Measurements from ENCODE around the gene ERF. TPM values are rescaled to one million over a fixed set of nuclear protein-coding genes. Genes with fewer than 3 reads are reported as not detected.

ERF gene
- total and polyA plus RNA-seq, 4 donors = 24.2 to 53.6 (median 43.0) TPM

GRCh38 chr19:42246922-42247639 lies 7.8 kb downstream of the ERF start:
- H3K9ac ChIP-seq (ENCODE audit: insufficient read depth in 1 of 2, low read length in 2 of 2) = no peak overlapping the region

GRCh38 chr19:42246143-42246921 lies 8.6 kb downstream of the ERF start:
- H3K27me3 ChIP-seq (ENCODE audit: control insufficient read depth in 3 of 3, insufficient read depth in 3 of 3, low read length in 2 of 3) = no peaks in the 10 kb centered on the region
- 29 to 37% methylated on average over 10 of the region's 10 CpGs for WGBS, 2 donors
- H3K36me3 ChIP-seq (ENCODE audit: control insufficient read depth in 4 of 4, insufficient read depth in 4 of 4, low read length in 4 of 4) = peaks cover 7 to 19% (median 16%) of the 10 kb centered on the region in 4 donors
- TF ChIP-seq, protein P1, sequence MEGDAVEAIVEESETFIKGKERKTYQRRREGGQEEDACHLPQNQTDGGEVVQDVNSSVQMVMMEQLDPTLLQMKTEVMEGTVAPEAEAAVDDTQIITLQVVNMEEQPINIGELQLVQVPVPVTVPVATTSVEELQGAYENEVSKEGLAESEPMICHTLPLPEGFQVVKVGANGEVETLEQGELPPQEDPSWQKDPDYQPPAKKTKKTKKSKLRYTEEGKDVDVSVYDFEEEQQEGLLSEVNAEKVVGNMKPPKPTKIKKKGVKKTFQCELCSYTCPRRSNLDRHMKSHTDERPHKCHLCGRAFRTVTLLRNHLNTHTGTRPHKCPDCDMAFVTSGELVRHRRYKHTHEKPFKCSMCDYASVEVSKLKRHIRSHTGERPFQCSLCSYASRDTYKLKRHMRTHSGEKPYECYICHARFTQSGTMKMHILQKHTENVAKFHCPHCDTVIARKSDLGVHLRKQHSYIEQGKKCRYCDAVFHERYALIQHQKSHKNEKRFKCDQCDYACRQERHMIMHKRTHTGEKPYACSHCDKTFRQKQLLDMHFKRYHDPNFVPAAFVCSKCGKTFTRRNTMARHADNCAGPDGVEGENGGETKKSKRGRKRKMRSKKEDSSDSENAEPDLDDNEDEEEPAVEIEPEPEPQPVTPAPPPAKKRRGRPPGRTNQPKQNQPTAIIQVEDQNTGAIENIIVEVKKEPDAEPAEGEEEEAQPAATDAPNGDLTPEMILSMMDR (IDR thresholded peaks at IDR 0.05; ENCODE audit: control extremely low read depth, extremely low read depth) = peak; percentile 29
- peak; percentile 62 to 68 (median 67) for DNase-seq
- no peak for ATAC-seq (ENCODE audit: insufficient read depth, low FRiP score)
- no peak overlapping the region for H3K4me3 ChIP-seq
- no peaks in the 10 kb centered on the region for H3K9me3 ChIP-seq (ENCODE audit: control insufficient read depth in 4 of 4, insufficient read depth in 3 of 4, low read length in 3 of 4)
- peaks cover 4 to 40% (median 16%) of the 10 kb centered on the region in 5 donors for H3K4me1 ChIP-seq (ENCODE audit: control insufficient read depth in 5 of 5, insufficient read depth in 5 of 5, low read length in 5 of 5)
- peak overlapping the region in 1 of 2 donors; percentile 9 for H3K9ac ChIP-seq (ENCODE audit: insufficient read depth in 1 of 2, low read length in 2 of 2)
- peak overlapping the region; percentile 4 to 32 for H3K27ac ChIP-seq (ENCODE audit: low read depth in 1 of 2, low read length in 1 of 2)

More at GRCh38 chr19:42246922-42247639, 7.8 kb downstream of the ERF start:
- Histone ChIP-seq H3K36me3 (ENCODE audit: control insufficient read depth in 4 of 4, insufficient read depth in 4 of 4, low read length in 4 of 4) (peaks cover 7 to 19% (median 16%) of the 10 kb centered on the region in 4 donors), H3K4me3 (no peak overlapping the region), H3K4me1 (ENCODE audit: control insufficient read depth in 5 of 5, insufficient read depth in 5 of 5, low read length in 5 of 5) (peaks cover 11 to 43% (median 21%) of the 10 kb centered on the region in 5 donors), H3K9me3 (ENCODE audit: control insufficient read depth in 4 of 4, insufficient read depth in 3 of 4, low read length in 3 of 4) (no peaks in the 10 kb centered on the region), H3K27ac (ENCODE audit: low read depth in 1 of 2, low read length in 1 of 2) (peak overlapping the region; percentile 4 to 32), H3K27me3 (ENCODE audit: control insufficient read depth in 3 of 3, insufficient read depth in 3 of 3, low read length in 2 of 3) (no peaks in the 10 kb centered on the region)
- 85 to 92% methylated on average over 7 of the region's 7 CpGs for WGBS, 2 donors
- ATAC-seq (ENCODE audit: insufficient read depth, low FRiP score) = no peak
- TF ChIP-seq, protein P1 (IDR thresholded peaks at IDR 0.05; ENCODE audit: control extremely low read depth, extremely low read depth) = no peak
- DNase-seq = no peak

DNA sequence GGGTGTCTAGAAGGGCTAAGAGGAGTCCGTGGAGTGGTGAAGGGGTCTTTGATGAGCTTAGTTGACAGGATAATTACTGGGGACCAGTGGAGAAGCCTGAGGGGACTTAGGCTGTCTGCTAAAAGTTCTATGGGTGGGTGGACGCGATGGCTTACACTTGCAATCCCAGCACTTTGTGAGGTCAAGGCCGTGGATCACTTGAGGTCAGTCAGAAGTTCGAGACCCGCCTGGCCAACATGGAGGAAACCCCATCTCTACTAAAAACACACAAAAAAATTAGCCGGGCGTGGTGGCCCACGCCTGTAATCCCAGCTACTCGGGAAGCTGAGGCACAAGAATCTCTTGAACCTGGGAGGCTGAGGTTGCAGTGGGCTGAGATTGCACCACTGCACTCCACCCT lies 9.7 kb downstream of the ERF start:
- H3K4me1 ChIP-seq (ENCODE audit: control insufficient read depth in 5 of 5, insufficient read depth in 5 of 5, low read length in 5 of 5) = peaks cover 0 to 37% (median 7%) of the 10 kb centered on the region in 5 donors
- no peak overlapping the region for H3K4me3 ChIP-seq
- peaks cover 7 to 21% (median 18%) of the 10 kb centered on the region in 4 donors for H3K36me3 ChIP-seq (ENCODE audit: control insufficient read depth in 4 of 4, insufficient read depth in 4 of 4, low read length in 4 of 4)
- 77 to 85% methylated on average over 10 of the region's 10 CpGs for WGBS, 2 donors
- ATAC-seq (ENCODE audit: insufficient read depth, low FRiP score) (no peak), DNase-seq (no peak)
- no peaks in the 10 kb centered on the region for H3K27me3 ChIP-seq (ENCODE audit: control insufficient read depth in 3 of 3, insufficient read depth in 3 of 3, low read length in 2 of 3)
- H3K27ac ChIP-seq (ENCODE audit: low read depth in 1 of 2, low read length in 1 of 2) = peak overlapping the region; percentile 26 to 64
- no peaks in the 10 kb centered on the region for H3K9me3 ChIP-seq (ENCODE audit: control insufficient read depth in 4 of 4, insufficient read depth in 3 of 4, low read length in 3 of 4)
- TF ChIP-seq, protein P1 (IDR thresholded peaks at IDR 0.05; ENCODE audit: control extremely low read depth, extremely low read depth) = no peak
- H3K9ac ChIP-seq (ENCODE audit: insufficient read depth in 1 of 2, low read length in 2 of 2) = peak overlapping the region in 1 of 2 donors; percentile 20
